Ascending aorta (tissue), 2 donors: ENCODE data around the gene TBC1D2. TPM values are rescaled to one million over a fixed set of nuclear protein-coding genes. Genes with fewer than 3 reads are reported as not detected.

Source experiments
- DNase-seq, 2 donors: peaks; one replicate each; pipeline ENCODE4 v3.0.0-alpha.2; 2019; ENCODE audit warnings: low spot score in 2 of 2
- H3K27ac ChIP-seq, 2 donors: fragments of 200-600 bp; sonication (generic); one replicate each; pipeline ENCODE4 v1.5.1; 2016 to 2017; ENCODE audit warnings: mild to moderate bottlenecking in 1 of 2
- H3K27me3 ChIP-seq: fragments of 200-600 bp; sonication (generic); one replicate; pipeline ENCODE4 v1.5.1; 2017
- H3K36me3 ChIP-seq, 2 donors: fragments of 200-600 bp; sonication (generic); one replicate each; pipeline ENCODE4 v1.5.1; 2016
- H3K4me1 ChIP-seq, 2 donors: fragments of 200-600 bp; sonication (generic); one replicate each; pipeline ENCODE4 v1.5.1; 2016 to 2017; ENCODE audit warnings: mild to moderate bottlenecking in 1 of 2
- H3K4me3 ChIP-seq, 2 donors: fragments of 200-600 bp; sonication (generic); one replicate each; pipeline ENCODE4 v1.5.1; 2016 to 2017; ENCODE audit warnings: mild to moderate bottlenecking in 1 of 2
- H3K9me3 ChIP-seq, 2 donors: fragments of 200-600 bp; sonication (generic); one replicate each; pipeline ENCODE4 v1.5.1; 2016
- intact Hi-C: fragments of 100-400 bp; cut with DNase I; formaldehyde crosslinking; loops from one replicate; pipeline ENCODE4 v1.15.1; 2023
- total RNA-seq: library from RNA; depleted of rRNA; stranded (reverse); fragments of >200 nt; gene quantifications from one replicate; pipeline ENCODE4 v1.1.0, GENCODE V29; 2016
- TF ChIP-seq, protein P1 (sequence below), 3 experiments: fragments of 200-600 bp in 2 of 3; fragments of 450-650 bp in 1 of 3; sonication (generic) in 2 of 3; IDR thresholded peaks; one replicate each; pipeline ENCODE4 v1.5.1; 2016 to 2019; ENCODE audit warnings: antibody characterized with exemption in 3 of 3, mild to moderate bottlenecking in 1 of 3, moderate library complexity in 1 of 3

The TBC1D2 gene
- total RNA-seq, 1 donor from 2014 or later = 32.5 TPM

GRCh38 chr9:98164912-98165311 is 90.5 kb downstream of the TBC1D2 start:
- DNase-seq = no peak
- TF ChIP-seq, protein P1, sequence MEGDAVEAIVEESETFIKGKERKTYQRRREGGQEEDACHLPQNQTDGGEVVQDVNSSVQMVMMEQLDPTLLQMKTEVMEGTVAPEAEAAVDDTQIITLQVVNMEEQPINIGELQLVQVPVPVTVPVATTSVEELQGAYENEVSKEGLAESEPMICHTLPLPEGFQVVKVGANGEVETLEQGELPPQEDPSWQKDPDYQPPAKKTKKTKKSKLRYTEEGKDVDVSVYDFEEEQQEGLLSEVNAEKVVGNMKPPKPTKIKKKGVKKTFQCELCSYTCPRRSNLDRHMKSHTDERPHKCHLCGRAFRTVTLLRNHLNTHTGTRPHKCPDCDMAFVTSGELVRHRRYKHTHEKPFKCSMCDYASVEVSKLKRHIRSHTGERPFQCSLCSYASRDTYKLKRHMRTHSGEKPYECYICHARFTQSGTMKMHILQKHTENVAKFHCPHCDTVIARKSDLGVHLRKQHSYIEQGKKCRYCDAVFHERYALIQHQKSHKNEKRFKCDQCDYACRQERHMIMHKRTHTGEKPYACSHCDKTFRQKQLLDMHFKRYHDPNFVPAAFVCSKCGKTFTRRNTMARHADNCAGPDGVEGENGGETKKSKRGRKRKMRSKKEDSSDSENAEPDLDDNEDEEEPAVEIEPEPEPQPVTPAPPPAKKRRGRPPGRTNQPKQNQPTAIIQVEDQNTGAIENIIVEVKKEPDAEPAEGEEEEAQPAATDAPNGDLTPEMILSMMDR (IDR thresholded peaks at IDR 0.05) = no peak
- no peaks in the 10 kb centered on the region for H3K9me3 ChIP-seq
- no peaks in the 10 kb centered on the region for H3K27me3 ChIP-seq
- H3K36me3 ChIP-seq = no peaks in the 10 kb centered on the region
- intact Hi-C loops = no loop called here
- no peaks in the 10 kb centered on the region for H3K4me1 ChIP-seq
- H3K4me3 ChIP-seq = no peak overlapping the region
- H3K27ac ChIP-seq = no peak overlapping the region

- H3K4me3 ChIP-seq = no peak overlapping the region
- intact Hi-C loops = no loop called here
These were observed 92.8 kb downstream of the TBC1D2 start for GRCh38 chr9:98162613-98163012.

GRCh38 chr9:98161851-98162250 is 93.6 kb downstream of the TBC1D2 start:
- Histone ChIP-seq H3K4me1 (no peaks in the 10 kb centered on the region), H3K27ac (no peak overlapping the region), H3K9me3 (no peaks in the 10 kb centered on the region), H3K36me3 (peaks cover 0 to 2% of the 10 kb centered on the region in 2 donors), H3K27me3 (no peaks in the 10 kb centered on the region), H3K4me3 (no peak overlapping the region)
- DNase-seq = no peak
- intact Hi-C loops = no loop called here
- TF ChIP-seq, protein P1 (IDR thresholded peaks at IDR 0.05) = no peak

More at GRCh38 chr9:98162613-98163012, 92.8 kb downstream of the TBC1D2 start:
- no peaks in the 10 kb centered on the region for H3K9me3 ChIP-seq
- TF ChIP-seq, protein P1 (IDR thresholded peaks at IDR 0.05) = no peak
- H3K36me3 ChIP-seq = no peaks in the 10 kb centered on the region
- H3K27ac ChIP-seq = no peak overlapping the region
- no peaks in the 10 kb centered on the region for H3K27me3 ChIP-seq
- H3K4me1 ChIP-seq = no peaks in the 10 kb centered on the region
- DNase-seq = no peak

DNA sequence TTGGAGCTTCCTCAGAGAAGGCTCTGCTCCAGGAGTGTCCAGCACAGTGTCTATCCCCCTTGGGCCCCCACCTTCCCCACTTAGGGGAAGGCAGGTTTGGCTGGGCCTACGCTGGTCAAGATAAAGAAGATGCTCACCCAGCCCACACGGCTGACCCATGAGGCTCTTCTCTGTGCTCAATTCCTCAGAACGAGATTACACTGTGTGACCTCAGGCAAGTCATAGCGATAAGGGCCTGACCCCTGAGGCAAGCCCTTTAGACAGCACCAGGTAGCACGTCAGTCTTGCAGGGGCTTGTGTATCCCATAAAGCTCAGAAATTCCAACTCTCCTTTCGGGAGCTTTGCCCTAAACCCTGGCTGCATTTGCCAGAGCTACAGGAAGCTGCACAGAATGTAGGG is 95.7 kb downstream of the TBC1D2 start:
- TF ChIP-seq, protein P1 (IDR thresholded peaks at IDR 0.05) = no peak
- Histone ChIP-seq H3K27ac (no peak overlapping the region), H3K27me3 (no peaks in the 10 kb centered on the region), H3K4me3 (no peak overlapping the region), H3K9me3 (no peaks in the 10 kb centered on the region), H3K4me1 (no peaks in the 10 kb centered on the region), H3K36me3 (peaks cover 0 to 5% of the 10 kb centered on the region in 2 donors)
- no peak for DNase-seq
- intact Hi-C loops = no loop called here

GRCh38 chr9:98159301-98159700 is 96.1 kb downstream of the TBC1D2 start:
- Histone ChIP-seq H3K4me1 (no peaks in the 10 kb centered on the region), H3K4me3 (no peak overlapping the region), H3K27ac (no peak overlapping the region), H3K36me3 (peaks cover 0 to 5% of the 10 kb centered on the region in 2 donors), H3K27me3 (no peaks in the 10 kb centered on the region), H3K9me3 (no peaks in the 10 kb centered on the region)
- TF ChIP-seq, protein P1 (IDR thresholded peaks at IDR 0.05) = no peak
- no peak for DNase-seq
- intact Hi-C loops = no loop called here
